Calu3 (cell line): ENCODE measurements around the gene SMYD5. TPM values are rescaled to one million over a fixed set of nuclear protein-coding genes. Genes with fewer than 3 reads are reported as not detected.
A peak's percentile ranks its signal among the peaks of the same experiment; 100 is the strongest.

ENCODE experiments used
- BruUV-seq: library from RNA; stranded (reverse); fragments of 400-500 nt; replicated peaks from 2 replicates; lab custom pipeline; 2021; lab: Mats Ljungman, UMichigan
- CTCF ChIA-PET: fragments of 300-600 bp; sonication (Branson Sonifier 250); formaldehyde crosslinking; loops from one replicate; lab custom pipeline; 2022; ENCODE audit warnings: antibody characterized with exemption; lab: Charles Lee
- DNase-seq: peaks from one replicate; pipeline ENCODE4 v3.0.0; 2022
- H3K27ac Mint-ChIP-seq: one replicate; pipeline ENCODE4 v1.8.0; 2022; ENCODE audit warnings: mixed read lengths; ENCODE audit not compliant: unreplicated experiment
- H3K27me3 Mint-ChIP-seq: one replicate; pipeline ENCODE4 v1.8.0; 2022; ENCODE audit warnings: mixed read lengths; ENCODE audit not compliant: unreplicated experiment
- H3K36me3 Mint-ChIP-seq: one replicate; pipeline ENCODE4 v1.8.0; 2022; ENCODE audit warnings: mild to moderate bottlenecking, moderate library complexity, mixed read lengths; ENCODE audit not compliant: insufficient read depth, unreplicated experiment
- H3K4me1 Mint-ChIP-seq: one replicate; pipeline ENCODE4 v1.8.0; 2022; ENCODE audit warnings: mild to moderate bottlenecking, low read depth, mixed read lengths; ENCODE audit not compliant: unreplicated experiment
- H3K4me3 Mint-ChIP-seq: one replicate; pipeline ENCODE4 v1.8.0; 2022; ENCODE audit warnings: mild to moderate bottlenecking, low read depth, moderate library complexity, mixed read lengths; ENCODE audit not compliant: unreplicated experiment
- H3K9me3 Mint-ChIP-seq: one replicate; pipeline ENCODE4 v1.8.0; 2022; ENCODE audit warnings: low read depth, mixed read lengths; ENCODE audit not compliant: unreplicated experiment
- intact Hi-C: fragments of 100-400 bp; cut with micrococcal nuclease; formaldehyde crosslinking; loops from one replicate; pipeline ENCODE4 v1.10.0; 2022; ENCODE audit not compliant: unreplicated experiment
- total RNA-seq: library from RNA; stranded (reverse); gene quantifications from 2 replicates; pipeline ENCODE4 v1.2.3, GENCODE V29; 2022
- TF ChIP-seq, protein P1 (sequence below): fragments of 200-600 bp; IDR thresholded peaks from one replicate; pipeline ENCODE4 v1.8.0; 2022; ENCODE audit warnings: antibody characterized with exemption; ENCODE audit not compliant: unreplicated experiment

The SMYD5 gene
- total RNA-seq, 1 experiment from 2014 or later = 32.1 TPM

DNA sequence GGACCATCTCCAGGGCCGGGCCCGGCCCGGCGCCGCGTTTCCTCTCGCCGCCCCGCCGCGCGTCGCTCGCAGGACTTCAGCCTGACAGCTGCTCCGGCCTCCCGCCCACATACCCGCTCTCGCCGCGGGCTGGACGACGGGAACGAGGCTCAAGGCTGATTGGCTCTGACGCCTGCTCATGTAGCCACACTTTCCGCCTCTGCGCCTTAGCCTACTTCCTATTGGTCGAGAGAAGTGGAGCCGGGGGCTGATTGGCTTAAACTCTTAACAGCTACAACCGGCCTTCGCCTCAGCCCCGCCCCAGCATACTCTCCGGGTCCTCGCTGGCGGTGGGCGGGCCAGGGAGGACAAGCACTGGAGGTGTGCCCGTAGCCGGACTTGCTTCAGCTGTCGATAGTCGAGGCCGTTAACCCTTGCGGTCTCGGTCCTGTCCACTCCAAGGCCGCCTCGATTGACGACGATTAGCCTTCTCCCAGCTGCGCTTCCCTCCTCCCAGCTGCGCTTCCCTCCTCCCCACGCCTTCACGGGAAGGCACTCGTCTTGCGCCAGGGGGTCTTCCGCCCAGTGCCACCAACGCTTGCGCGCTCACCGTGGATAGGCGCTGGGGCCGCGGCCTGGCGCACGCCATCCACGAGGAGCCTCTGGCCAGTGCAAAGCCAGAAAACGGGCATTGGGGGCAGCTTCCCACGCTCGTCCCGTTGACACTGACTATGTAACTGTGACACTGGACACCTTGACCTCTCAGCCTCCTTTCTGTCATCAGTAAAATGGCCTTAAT, 19.3 kb downstream of the SMYD5 start, which contains the start of gene PRADC1:
TSS of gene PRADC1 (minus strand) at position 86 of the 778 bp plus-strand sequence. CDS start at position 7, 79 bp downstream.
- Mint-ChIP-seq H3K4me1 (peaks cover 26% of the 10 kb centered on the region), H3K4me3 (peak within 1 kb of the TSS; percentile 92), H3K36me3 (peaks cover 54% of the 10 kb centered on the region), H3K27me3 (no peaks in the 10 kb centered on the region), H3K9me3 (no peaks in the 10 kb centered on the region), H3K27ac (peak within 1 kb of the TSS; percentile 97)
- intact Hi-C loops = no loop called here
- TF ChIP-seq, protein P1, sequence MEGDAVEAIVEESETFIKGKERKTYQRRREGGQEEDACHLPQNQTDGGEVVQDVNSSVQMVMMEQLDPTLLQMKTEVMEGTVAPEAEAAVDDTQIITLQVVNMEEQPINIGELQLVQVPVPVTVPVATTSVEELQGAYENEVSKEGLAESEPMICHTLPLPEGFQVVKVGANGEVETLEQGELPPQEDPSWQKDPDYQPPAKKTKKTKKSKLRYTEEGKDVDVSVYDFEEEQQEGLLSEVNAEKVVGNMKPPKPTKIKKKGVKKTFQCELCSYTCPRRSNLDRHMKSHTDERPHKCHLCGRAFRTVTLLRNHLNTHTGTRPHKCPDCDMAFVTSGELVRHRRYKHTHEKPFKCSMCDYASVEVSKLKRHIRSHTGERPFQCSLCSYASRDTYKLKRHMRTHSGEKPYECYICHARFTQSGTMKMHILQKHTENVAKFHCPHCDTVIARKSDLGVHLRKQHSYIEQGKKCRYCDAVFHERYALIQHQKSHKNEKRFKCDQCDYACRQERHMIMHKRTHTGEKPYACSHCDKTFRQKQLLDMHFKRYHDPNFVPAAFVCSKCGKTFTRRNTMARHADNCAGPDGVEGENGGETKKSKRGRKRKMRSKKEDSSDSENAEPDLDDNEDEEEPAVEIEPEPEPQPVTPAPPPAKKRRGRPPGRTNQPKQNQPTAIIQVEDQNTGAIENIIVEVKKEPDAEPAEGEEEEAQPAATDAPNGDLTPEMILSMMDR = no peak
- no TSS peak for BruUV-seq
- CTCF ChIA-PET = interaction anchor here (0.6 to 2.6 kb wide), 8 partner anchors 14 to 289 kb away, joined by 3 to 10 read pairs (median 4); no protein-coding TSS in a partner anchor
- peak; percentile 96 for DNase-seq

DNA sequence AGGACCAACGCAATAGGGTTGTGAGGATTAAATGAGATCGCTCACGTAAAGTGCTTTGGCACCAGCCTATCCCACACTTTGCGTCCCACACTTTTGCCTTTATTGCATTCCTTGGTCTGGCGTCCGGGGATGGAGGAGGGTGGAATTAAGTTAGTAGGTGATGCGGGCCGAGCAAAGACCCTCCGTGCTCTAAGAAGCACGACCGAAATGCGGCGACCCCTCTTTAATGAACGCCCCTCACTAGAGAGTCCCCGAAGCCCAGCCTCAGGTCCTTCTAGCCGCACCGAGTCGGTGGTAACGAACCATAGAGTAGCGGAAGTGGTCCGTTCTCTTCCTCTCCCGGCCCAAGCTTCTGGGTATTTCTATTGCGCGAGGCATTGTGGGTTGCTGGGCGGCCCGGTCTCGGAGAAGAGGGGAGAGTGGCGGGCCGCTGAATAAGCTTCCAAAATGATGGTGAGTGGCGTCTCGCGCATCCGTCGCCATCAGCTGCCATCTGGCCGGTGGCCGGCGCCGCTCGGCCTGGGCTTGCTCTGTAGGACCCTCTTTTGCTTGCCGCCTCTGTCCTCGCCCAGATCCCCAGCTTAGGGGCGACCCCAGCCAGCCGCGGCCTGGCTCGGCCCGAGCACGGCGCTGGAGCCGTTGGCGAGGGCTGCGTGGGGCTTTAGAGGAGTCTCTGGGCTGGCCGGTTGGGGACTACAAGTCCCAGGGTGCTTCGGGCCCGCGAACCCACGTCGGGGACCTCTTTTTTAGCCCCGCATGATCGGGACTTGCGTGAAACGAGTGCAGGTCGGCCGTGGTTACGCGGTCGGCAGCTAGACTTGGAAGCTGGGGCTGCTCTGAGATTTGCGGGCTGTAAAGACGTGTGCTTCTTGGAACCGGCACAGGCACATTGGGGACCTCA, 20.1 kb downstream of the SMYD5 start, which contains the start of gene CCT7:
TSS of gene CCT7 (plus strand) at position 377 of the 901 bp plus-strand sequence. CDS start at position 448, 71 bp downstream.
- TF ChIP-seq, protein P1 = no peak
- peak within 1 kb of the TSS; percentile 92 for H3K4me3 Mint-ChIP-seq
- intact Hi-C loops = no loop called here
- peaks cover 26% of the 10 kb centered on the region for H3K4me1 Mint-ChIP-seq
- H3K36me3 Mint-ChIP-seq = peaks cover 53% of the 10 kb centered on the region
- CTCF ChIA-PET = interaction anchor here (0.6 to 2.6 kb wide), 7 partner anchors 9 to 288 kb away, joined by 4 to 10 read pairs (median 4); no protein-coding TSS in a partner anchor
- peak within 1 kb of the TSS; percentile 97 for H3K27ac Mint-ChIP-seq
- DNase-seq = peak; percentile 79
- no peaks in the 10 kb centered on the region for H3K9me3 Mint-ChIP-seq
- BruUV-seq = TSS peak; percentile 48
- H3K27me3 Mint-ChIP-seq = no peaks in the 10 kb centered on the region

DNA sequence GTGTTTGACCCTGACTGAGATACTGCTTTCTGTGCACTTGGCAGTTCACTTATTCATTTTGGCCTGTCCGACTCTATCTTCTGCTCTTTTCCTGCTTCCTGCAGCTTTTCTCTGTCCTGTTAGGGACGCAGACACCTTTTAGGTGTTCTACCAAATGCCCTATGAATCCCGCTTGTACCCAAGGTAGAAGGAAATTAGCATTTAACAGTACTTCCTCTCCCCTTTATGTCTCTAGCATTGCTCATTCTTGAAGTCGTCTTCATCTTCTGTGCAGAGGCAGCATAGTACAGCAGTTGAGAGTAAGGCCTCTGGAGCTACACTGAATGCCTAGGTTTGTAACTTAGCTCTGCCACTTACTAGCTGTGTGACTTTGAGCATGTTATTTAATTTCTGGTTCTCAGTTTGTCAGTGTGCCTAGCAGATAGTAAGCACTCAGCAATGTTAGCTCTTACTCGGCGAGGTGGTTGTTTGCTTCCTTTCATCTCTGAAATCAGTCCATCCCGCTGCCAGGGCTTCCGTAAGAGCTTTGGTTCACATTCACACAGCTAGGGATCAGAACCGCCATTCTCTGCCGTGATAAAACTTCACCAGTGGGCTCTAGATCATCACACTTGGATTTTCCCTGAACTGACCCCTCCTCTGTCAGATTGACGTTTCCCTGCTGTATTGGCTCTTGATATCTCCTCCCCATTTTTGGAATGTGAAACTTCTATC, 21.4 kb downstream of the SMYD5 start:
- BruUV-seq = no TSS peak
- intact Hi-C loops = no loop called here
- Mint-ChIP-seq H3K27ac (peak overlapping the region; percentile 97), H3K4me3 (peak overlapping the region; percentile 92), H3K27me3 (no peaks in the 10 kb centered on the region), H3K36me3 (peaks cover 54% of the 10 kb centered on the region), H3K4me1 (peaks cover 26% of the 10 kb centered on the region), H3K9me3 (no peaks in the 10 kb centered on the region)
- no peak for DNase-seq
- CTCF ChIA-PET = interaction anchor here (1.3 kb wide), 1 partner anchor 9 kb away, joined by 4 read pairs; no protein-coding TSS in a partner anchor
- TF ChIP-seq, protein P1 = no peak
